Endothelial cell of hepatic sinusoid (primary cell): Measurements from ENCODE around the gene SH2B2.
"Not testable (repeated sequence)": the region's sequence is repeated elsewhere in the genome, so short reads cannot be mapped to it uniquely, and the experiment has no call there.

ENCODE experiments used
- in situ Hi-C: cut with HindIII; loops from 2 replicates; pipeline ENCODE4 v1.10.0; 2017; ENCODE audit warnings: low sequenced_read_pairs

SH2B2 gene

DNA sequence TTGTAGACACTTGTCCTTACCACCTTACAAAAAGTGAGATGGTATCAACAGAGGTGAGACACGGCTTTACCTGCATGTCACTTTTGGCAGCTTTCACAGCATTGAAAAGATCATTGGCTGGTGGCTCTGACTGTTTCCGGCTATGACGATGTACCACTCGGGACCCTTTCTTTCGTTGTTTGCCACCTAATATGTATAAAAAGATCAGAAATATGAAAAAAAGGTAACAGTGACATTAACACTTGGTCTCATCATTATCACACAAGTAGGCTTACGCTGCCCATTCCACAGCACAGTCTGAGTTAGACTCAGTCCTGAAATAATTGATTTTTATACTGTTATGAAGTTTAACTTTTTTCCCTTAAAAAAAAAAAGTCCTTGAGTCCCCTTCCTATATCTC, 40.5 kb downstream of the SH2B2 start:
- in situ Hi-C loops = not testable (repeated sequence)

GRCh38 chr7:102328863-102329262, 42.2 kb downstream of the SH2B2 start:
- in situ Hi-C loops = not testable (repeated sequence)

- in situ Hi-C loops = not testable (repeated sequence)
Measured at GRCh38 chr7:102329366-102329765, 42.7 kb downstream of the SH2B2 start.

- in situ Hi-C loops = not testable (repeated sequence)
Measured at GRCh38 chr7:102330666-102331460, 44.2 kb downstream of the SH2B2 start.

DNA sequence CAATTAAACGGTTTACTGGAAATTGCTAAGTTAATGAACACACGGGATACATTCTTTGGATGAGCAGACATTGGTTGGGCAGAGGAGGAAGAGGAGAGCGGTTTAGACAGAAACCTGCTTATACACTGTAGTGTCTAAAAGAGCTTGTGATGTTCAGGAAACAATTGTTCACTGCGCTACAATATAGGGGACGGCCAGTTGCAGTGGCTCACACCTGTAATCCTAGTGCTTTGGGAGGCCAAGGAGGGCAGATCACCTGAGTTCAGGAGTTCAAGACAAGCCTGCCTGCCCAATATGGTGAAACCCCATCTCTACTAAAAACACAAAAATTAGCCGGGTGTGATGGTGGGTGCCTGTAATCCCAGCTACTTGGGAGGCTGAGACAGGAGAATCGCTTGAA, 48.9 kb downstream of the SH2B2 start:
- in situ Hi-C loops = not testable (repeated sequence)

- in situ Hi-C loops = not testable (repeated sequence)
Measured at GRCh38 chr7:102337002-102337401, 50.3 kb downstream of the SH2B2 start.

- in situ Hi-C loops = not testable (repeated sequence)
Measured at GRCh38 chr7:102337420-102337819, 50.8 kb downstream of the SH2B2 start.

- in situ Hi-C loops = not testable (repeated sequence)
Measured at GRCh38 chr7:102340599-102341368, 54.1 kb downstream of the SH2B2 start.

DNA sequence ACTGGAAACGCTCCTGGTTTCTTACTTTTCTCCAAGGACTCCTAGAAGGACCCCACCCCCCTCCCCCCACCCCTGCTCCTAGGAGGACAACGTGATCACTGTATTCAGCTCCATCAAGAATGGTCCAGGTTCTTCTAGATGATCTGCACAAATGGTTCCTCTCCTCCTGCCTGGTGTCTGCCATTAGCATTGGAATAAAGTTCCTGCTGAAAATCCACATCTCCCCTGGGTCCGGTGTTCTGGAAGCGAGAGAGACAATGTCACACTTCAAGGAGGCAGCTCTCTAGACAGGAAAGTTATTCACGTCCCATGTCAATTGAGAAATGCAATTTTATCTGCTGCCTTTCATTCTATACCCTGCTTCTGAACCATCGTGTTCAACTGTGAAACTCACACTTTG, 60.3 kb downstream of the SH2B2 start:
- in situ Hi-C loops = not testable (repeated sequence)

- in situ Hi-C loops = not testable (repeated sequence)
Measured at GRCh38 chr7:102356344-102356743, 69.7 kb downstream of the SH2B2 start, which contains the start of gene SPDYE6. Gene SPDYE6, minus strand, starts transcription at chr7:102356444. Its CDS starts 421 bp downstream, at chr7:102356023.

DNA sequence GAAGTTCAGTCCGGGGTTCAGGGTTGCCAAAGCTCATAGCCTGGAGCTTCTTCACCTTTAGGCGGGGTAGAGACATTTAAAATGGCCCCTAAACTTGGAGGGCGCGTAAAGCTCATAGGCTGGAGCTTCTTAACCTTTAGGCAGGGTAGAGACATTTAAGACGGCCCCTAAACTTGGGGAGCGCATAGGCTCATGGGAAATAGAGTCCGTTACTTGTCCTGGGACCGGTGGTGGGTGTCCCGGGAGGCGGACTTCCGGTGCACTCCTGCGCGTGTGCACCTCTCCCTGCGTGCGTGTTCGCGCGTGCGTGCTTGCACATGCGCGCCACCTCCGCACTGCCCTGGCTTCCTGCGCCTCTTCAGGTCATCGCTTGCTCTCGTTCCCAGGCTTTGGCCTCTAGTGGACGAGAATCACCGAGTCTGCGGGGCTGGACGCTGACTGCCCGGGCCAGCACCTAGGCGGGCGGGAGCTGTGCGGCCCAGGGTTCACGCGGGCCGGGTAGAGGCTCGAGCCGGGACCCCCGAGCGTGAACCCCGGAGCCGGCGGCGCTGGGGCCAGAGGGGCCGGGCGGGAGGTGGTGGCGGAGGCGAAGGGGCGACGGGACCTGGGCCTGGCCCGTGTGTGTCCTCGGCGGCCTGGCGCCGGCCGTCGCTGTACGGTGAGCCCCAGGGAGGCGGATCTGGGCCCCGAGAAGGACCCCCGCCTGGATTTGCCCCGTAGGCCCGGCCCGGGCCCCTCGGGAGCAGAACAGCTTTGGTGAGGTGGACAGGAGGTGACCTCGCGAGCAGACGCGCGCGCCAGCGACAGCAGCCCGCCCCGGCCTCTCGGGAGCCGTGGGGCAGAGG, 77.1 kb downstream of the SH2B2 start:
- in situ Hi-C loops = not testable (repeated sequence)

- in situ Hi-C loops = not testable (repeated sequence)
Measured at GRCh38 chr7:102364394-102364886, 77.8 kb downstream of the SH2B2 start.

DNA sequence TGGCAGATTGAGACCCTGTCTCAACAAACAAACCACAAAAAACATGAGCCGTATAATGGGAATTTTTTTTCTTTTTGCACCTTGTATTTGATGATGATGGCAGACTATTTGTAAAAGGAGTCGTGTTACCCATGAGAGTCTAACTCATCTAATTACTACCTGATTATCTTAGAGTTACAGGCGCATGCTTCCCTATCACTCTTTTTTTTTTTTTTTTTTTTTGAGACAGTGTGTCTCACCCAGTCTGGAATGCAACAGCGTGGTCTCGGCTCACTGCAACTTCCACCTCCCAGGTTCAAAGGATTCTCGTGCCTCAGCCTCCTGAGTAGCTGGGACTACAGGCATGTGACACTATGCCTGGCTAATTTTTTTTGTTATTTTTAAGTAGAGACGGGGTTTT, 78.7 kb downstream of the SH2B2 start:
- in situ Hi-C loops = not testable (repeated sequence)

DNA sequence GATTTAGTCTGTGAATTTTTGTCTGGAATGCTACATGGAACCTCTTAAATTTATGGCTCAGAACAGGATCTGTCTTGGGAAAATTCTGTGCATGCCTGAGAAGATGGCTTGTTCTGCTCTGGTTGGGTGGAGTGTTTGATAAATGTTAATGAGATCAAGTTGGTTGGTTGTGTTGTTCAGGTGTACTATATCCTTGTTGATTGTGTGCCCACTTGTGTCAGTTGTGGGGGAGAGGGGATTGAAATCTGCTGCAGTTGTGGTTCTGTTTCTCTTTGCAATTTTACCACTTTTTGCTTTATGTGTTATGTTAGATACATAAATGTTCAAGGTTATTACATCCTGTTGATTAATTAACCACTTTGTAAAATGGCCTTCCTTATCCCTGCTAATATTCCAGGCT, 83.4 kb downstream of the SH2B2 start:
- in situ Hi-C loops = not testable (repeated sequence)
